ENCODE results near the gene SEMA6B.

- TF ChIP-seq CTCF (IDR thresholded peaks at IDR 0.05) = no peak
- TF ChIP-seq POLR2A (IDR thresholded peaks at IDR 0.05) = no peak
- TF ChIP-seq POLR2AphosphoS5 (IDR thresholded peaks at IDR 0.05) = no peak
Measured at GRCh38 chr19:4501691-4502090, 57.8 kb downstream of the SEMA6B start.

All from breast epithelium (tissue), 3 donors.